ENCODE measurements around the gene SPDYE2B. TPM values are rescaled to one million over a fixed set of nuclear protein-coding genes. Genes with fewer than 3 reads are reported as not detected.
"Not testable (repeated sequence)": the region's sequence is repeated elsewhere in the genome, so short reads cannot be mapped to it uniquely, and the experiment has no call there.

SPDYE2B gene
- total RNA-seq, 1 donor from 2014 or later, result not detected

DNA sequence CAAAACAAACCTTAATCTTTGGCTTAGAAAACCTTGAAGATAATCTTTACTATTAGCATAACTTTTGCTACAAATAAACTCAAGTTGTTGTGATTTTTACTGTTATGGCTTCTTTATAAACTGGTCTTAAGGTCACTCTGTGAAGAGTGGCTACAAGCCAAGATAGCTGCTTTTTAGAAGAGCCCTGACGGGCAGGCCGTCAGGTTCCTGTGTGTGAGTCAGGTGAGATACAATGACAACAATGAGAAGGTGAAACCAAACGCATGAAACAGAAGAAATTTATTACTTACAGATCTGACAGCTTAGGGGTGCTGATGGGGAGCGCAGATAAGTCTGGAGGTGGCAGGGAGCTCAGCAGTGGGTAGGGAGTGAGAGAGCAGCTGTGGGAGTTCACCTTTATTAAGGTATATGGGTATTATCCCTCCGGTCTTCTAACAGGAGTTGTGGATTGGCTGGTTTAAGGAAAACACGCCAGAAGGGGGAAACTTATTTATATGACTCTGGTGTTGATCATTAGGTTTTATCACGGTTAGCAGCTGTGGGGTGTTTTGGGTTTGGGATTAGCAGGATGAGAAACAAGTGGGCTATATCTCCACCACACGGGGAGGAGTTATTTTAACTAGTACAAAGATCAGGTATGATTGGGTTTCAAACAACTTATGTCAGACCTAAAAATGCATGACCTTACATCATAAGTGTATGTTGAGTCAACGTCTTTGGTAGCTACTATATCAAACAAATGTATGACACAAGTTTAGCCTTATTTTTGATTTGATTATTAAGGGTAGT, 49.0 kb downstream of the SPDYE2B start:
- H3K27me3 ChIP-seq; intact Hi-C loops (cut with DNase I); H3K36me3 ChIP-seq; DNase-seq (ENCODE audit: low spot score in 2 of 2); H3K4me1 ChIP-seq; H3K27ac ChIP-seq; H3K4me3 ChIP-seq; H3K9me3 ChIP-seq: not testable (repeated sequence)

Other genes with a start within 250 kb of the SPDYE2B start
- 45.1 TPM for gene ORAI2, start 216.7 kb upstream of the SPDYE2B start, total RNA-seq
- gene ALKBH4, start 185.5 kb upstream of the SPDYE2B start, total RNA-seq, result 26.4 TPM
- 24.4 TPM for gene LRWD1, start 185.3 kb upstream of the SPDYE2B start, total RNA-seq
- gene POLR2J, start 171.4 kb upstream of the SPDYE2B start, total RNA-seq, result 40.8 TPM
- gene RASA4B, start 132.5 kb upstream of the SPDYE2B start, total RNA-seq, result 143 TPM
- 43.5 TPM for gene UPK3BL2, start 106.6 kb upstream of the SPDYE2B start, total RNA-seq
- not detected for gene SPDYE2, start 99.1 kb upstream of the SPDYE2B start, total RNA-seq
- 1.5 TPM for gene POLR2J3, start 77.7 kb upstream of the SPDYE2B start, total RNA-seq
- 815 TPM for gene RASA4, start 33.6 kb upstream of the SPDYE2B start, total RNA-seq
- 28.5 TPM for gene UPK3BL1, start 7.5 kb upstream of the SPDYE2B start, total RNA-seq
- not detected for gene POLR2J2, start 21.3 kb downstream of the SPDYE2B start, total RNA-seq
- gene FAM185A, start 98.7 kb downstream of the SPDYE2B start, total RNA-seq, result 28.9 TPM

Measured in ascending aorta (tissue), 2 donors.